Progenitor cell of endocrine pancreas (in vitro differentiated cells): ENCODE measurements around the gene PRKACA. TPM values are rescaled to one million over a fixed set of nuclear protein-coding genes. Genes with fewer than 3 reads are reported as not detected.

Experiments used
- DNase-seq: peaks from one replicate; pipeline ENCODE4 v3.0.0; 2021; ENCODE audit warnings: low spot score; ENCODE audit not compliant: unreplicated experiment
- H3K27ac Mint-ChIP-seq: 2 replicates; pipeline ENCODE4 v1.8.0; 2021; ENCODE audit warnings: mild to moderate bottlenecking, moderate library complexity, mixed read lengths
- H3K27me3 Mint-ChIP-seq: 2 replicates; pipeline ENCODE4 v1.8.0; 2021; ENCODE audit warnings: mixed read lengths
- H3K36me3 Mint-ChIP-seq: 2 replicates; pipeline ENCODE4 v1.8.0; 2022; ENCODE audit warnings: mixed read lengths; ENCODE audit not compliant: insufficient read depth
- H3K4me1 Mint-ChIP-seq: 2 replicates; pipeline ENCODE4 v1.8.0; 2021; ENCODE audit warnings: low read depth, mixed read lengths
- H3K4me3 Mint-ChIP-seq: 2 replicates; pipeline ENCODE4 v1.8.0; 2021; ENCODE audit warnings: low read depth, mild to moderate bottlenecking, moderate library complexity, mixed read lengths
- H3K9me3 Mint-ChIP-seq: 2 replicates; pipeline ENCODE4 v1.8.0; 2021; ENCODE audit warnings: low read depth, mixed read lengths
- CTCF ChIP-seq: fragments of 200-600 bp; sonication (generic); IDR thresholded peaks from one replicate; pipeline ENCODE4 v1.5.0; 2021; ENCODE audit warnings: antibody characterized with exemption, mild to moderate bottlenecking; ENCODE audit not compliant: unreplicated experiment
- total RNA-seq: library from RNA; stranded (reverse); gene quantifications from 2 replicates; pipeline ENCODE4 v1.2.1, GENCODE V29; 2021

Gene PRKACA
- total RNA-seq, 1 donor from 2014 or later, result 87.4 TPM

GRCh38 chr19:14164082-14164481, 46.5 kb upstream of the PRKACA start:
- H3K27ac Mint-ChIP-seq, result no peak overlapping the region
- no peaks in the 10 kb centered on the region for H3K27me3 Mint-ChIP-seq
- H3K9me3 Mint-ChIP-seq, result no peaks in the 10 kb centered on the region
- no peaks in the 10 kb centered on the region for H3K4me1 Mint-ChIP-seq
- peaks cover 4% of the 10 kb centered on the region for H3K36me3 Mint-ChIP-seq
- no peak for TF ChIP-seq CTCF
- H3K4me3 Mint-ChIP-seq, result no peak overlapping the region
- DNase-seq, result no peak

DNA sequence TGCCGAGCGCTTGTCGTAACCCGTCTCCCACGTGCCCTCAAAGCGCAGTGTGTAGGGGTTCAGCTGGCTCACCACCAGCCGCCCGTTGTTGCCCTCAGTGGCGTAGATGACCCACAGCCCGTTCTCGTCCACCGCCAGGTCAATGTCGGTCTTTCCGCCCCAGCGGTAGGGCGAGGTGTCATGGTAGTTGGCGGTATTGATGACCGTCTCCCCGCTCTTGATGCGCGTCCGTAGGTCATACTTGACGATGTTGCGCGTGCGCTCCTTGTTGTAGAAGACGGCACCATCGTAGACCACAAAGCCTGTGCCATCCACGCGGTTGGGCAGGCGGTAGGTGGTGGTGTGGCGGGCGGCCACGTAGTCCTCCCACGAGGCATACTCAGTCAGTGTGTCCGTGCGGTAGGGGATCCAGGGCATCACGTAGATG, 45.3 kb upstream of the PRKACA start:
- H3K27ac Mint-ChIP-seq, result no peak overlapping the region
- no peaks in the 10 kb centered on the region for H3K27me3 Mint-ChIP-seq
- no peaks in the 10 kb centered on the region for H3K4me1 Mint-ChIP-seq
- DNase-seq, result no peak
- no peaks in the 10 kb centered on the region for H3K9me3 Mint-ChIP-seq
- H3K36me3 Mint-ChIP-seq, result peaks cover 5% of the 10 kb centered on the region
- TF ChIP-seq CTCF, result no peak
- H3K4me3 Mint-ChIP-seq, result no peak overlapping the region

- H3K4me3 Mint-ChIP-seq, result no peak overlapping the region
- TF ChIP-seq CTCF, result no peak
- no peak overlapping the region for H3K27ac Mint-ChIP-seq
- DNase-seq, result no peak
- peaks cover 10% of the 10 kb centered on the region for H3K36me3 Mint-ChIP-seq
- H3K9me3 Mint-ChIP-seq, result no peaks in the 10 kb centered on the region
- H3K4me1 Mint-ChIP-seq, result no peaks in the 10 kb centered on the region
- no peaks in the 10 kb centered on the region for H3K27me3 Mint-ChIP-seq
Measured at GRCh38 chr19:14161305-14161704, 43.7 kb upstream of the PRKACA start.

DNA sequence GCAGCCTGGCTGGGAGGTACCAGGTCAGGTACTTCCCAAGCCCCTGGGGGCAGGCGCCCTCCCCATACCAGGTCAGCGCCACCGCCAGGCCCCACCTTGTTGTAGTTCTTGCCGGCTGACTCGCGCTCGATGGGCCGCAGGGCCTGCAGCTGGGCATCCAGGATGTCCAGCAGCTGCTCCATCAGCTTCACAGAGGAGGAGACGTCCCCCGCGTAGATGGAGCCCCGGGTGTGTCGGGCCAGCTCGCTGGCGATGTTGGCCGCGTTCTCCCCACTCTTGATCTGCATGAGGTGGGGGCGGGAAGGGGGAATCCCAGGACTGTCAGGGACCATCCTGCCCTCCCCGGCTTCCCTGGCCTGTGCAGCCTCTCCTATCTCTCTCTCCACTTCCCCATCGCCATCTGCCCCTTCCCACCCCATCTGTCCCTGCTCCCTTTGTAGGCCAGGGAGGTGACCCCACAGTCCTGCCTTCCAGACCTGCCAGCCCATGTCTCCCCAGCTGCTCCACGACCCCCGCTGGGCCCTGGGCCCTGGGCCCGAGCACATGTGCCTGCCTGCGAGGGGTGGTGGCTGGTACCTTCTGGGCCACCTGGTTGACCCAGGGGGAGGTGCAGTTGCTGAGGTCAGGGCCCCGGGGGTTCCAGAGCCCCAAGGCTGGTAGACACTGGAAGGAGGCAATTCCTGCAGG, 42.6 kb upstream of the PRKACA start:
- Mint-ChIP-seq H3K9me3 (no peaks in the 10 kb centered on the region), H3K27me3 (no peaks in the 10 kb centered on the region), H3K36me3 (peaks cover 11% of the 10 kb centered on the region), H3K4me3 (no peak overlapping the region), H3K27ac (peak overlapping the region; percentile 34), H3K4me1 (no peaks in the 10 kb centered on the region)
- TF ChIP-seq CTCF, result no peak
- no peak for DNase-seq

- DNase-seq, result no peak
- no peaks in the 10 kb centered on the region for H3K9me3 Mint-ChIP-seq
- H3K4me3 Mint-ChIP-seq, result no peak overlapping the region
- TF ChIP-seq CTCF, result no peak
- no peak overlapping the region for H3K27ac Mint-ChIP-seq
- no peaks in the 10 kb centered on the region for H3K4me1 Mint-ChIP-seq
- H3K27me3 Mint-ChIP-seq, result no peaks in the 10 kb centered on the region
- H3K36me3 Mint-ChIP-seq, result peaks cover 14% of the 10 kb centered on the region
Measured at GRCh38 chr19:14159059-14159458, 41.5 kb upstream of the PRKACA start.
